NCI-H2171 treated with DMSO at 0.1 percent for 48 hours (cell line): ENCODE results near the gene ACTR1A.
"Not testable (repeated sequence)": the region's sequence is repeated elsewhere in the genome, so short reads cannot be mapped to it uniquely, and the experiment has no call there.

Source experiments
- DNase-seq: peaks from one replicate; lab custom pipeline; 2025; lab: John Stamatoyannopoulos, UW

The ACTR1A gene

DNA sequence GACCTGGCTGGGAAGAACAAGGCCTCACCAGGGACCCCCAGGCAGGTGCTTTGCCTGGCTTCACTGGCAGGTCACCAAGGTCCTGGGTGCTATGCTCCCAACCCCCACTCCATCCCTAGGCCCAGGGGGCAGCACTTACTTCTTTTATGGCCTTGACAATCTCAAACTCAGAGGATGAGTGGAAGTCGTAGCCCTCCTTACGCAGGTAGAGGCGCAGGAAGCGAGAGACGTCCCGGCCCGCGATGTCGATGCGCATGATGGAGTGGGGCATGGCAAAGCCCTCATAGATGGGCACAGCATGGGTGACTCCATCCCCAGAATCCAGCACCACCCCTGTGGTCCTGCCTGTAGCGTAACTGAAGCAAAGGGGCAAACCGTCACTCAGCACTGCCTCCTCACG lies 18.5 kb downstream of the ACTR1A start:
- no peak for DNase-seq

DNA sequence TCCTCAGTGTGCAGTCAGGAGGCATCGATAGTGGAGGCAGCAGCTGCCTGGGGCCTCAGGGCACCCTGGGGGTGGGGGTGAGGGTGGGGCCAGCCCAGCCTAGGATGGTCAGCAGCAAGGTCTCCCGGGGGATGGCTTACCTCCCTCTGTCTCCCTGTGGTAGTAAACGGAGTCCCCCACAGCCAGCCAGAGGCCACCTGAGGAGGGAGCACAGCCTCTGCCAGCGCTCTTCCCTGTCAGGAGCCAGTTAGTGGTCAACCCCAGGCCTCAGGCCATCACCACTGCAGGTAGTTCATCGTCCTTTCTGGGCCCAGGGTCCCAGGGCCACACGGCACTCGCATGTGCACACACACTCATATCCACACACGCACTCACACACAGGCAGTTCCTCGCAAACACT lies 22.1 kb downstream of the ACTR1A start:
- DNase-seq, result no peak

DNA sequence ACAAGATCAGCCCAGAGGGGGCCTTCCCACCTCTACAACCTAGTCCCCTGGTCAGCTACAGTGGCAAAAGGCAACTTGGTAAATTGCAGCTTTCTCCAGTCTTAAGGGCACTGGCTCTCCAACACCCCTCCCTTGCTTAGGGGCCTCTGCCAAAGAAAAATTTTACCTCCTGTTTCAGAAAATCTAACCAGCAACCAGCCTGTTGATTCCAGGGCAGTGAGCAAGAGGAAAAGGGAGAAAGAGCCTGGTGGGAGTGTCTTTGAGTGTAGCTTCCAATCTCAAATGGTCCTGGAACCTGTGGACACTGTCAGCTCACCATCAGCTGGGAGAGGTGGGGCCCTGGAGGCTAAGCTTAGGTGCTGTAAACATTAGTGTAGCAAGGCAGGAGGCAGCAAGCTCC lies 22.9 kb downstream of the ACTR1A start:
- DNase-seq, result no peak

DNA sequence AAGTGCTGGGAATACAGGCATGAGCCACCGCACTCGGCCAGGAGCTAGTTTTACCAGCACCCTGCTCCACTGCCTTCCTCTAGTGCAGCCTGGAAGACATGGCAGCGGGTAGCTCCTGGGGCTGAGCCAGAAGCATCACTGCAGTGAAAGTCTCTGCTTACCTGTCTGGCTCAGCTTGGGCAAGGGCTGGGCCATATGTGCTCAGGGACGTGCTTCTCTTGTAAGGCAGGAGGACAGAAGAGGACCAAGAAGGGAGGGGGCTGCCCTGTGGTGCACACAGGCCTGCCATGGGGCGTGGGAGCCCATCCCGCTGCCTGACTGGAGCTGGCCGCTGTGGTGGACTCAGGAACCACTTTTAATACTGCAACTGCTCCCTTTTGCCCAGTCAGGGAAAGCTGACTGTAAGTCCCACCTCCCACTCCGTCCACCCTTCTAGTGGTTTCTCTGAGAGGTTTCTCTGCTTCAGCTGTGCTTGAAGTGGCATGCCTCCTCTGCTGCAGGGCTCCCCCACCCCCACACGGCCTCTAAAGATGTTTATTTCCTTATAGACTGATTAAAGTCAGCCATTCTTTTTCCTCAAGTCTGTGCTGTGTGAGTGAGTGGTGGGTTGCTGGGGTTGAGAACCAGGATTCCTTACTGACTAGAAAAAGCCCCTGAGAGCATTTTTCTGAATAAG lies 25.9 kb downstream of the ACTR1A start:
- no peak for DNase-seq

DNA sequence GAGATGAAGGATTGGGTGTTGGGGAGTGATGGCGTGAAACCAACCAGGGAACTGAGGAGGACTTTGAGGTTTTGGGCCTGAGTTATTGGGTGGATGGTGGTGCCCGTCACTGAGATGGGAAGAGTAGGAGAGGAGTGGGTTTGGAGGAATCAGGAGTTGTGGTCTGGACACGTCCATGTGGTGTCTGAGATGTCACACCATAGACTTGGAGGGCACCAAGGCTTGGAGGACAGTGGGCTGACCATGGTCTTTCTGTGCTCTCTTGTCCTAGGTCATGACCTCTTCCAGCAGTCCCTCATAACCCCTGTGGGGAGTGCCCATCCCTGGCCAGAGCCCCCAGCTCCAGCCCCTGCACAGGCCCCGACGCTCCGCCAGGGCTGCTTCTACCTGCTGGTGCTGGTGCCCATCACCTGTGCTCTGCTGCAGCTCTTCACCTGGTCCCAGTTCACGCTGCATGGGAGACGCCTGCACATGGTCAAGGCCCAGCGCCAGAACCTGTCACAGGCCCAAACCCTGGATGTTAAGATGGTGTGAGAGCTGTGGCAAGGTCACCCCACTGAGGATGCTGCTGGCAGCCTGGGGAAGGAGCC lies 27.0 kb downstream of the ACTR1A start:
- DNase-seq, result no peak

DNA sequence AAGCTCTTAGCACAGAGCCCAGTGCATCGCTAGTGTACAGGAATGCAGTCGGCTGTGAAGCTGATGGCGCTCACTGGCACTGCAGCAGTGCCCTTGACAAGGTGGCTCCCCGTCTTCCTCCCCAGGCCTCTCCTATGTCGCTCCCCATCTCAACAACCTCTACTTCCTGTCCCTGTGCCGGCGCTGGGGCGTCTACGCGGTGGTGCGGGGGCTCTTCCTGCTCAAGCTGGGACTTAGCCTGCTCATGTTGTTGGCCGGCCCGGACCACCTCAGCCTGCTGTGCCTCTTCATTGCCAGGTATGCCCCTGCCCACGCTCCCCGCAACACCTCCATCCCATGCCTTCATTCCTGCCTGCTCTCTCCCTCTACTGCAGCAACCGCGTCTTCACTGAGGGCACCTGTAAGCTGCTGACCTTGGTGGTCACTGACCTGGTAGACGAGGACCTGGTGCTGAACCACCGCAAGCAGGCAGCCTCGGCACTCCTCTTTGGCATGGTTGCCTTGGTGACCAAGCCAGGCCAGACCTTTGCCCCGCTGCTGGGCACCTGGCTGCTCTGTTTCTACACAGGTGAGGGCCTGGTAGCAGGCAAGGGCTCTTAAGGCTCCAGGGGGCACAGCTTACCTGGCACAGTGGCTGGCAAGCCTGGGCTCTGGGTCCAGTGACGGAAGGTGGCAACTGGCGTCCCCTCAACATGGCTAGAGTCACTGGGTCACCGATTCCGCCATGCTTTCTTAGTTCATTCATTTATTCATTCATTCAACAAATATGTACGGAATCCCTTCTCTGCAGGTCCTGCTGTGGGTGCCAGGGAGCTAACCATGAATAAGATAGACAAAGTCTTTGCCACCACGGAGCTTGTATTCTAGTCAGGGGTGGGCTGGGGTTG lies 28.8 kb downstream of the ACTR1A start:
- no peak for DNase-seq

DNA sequence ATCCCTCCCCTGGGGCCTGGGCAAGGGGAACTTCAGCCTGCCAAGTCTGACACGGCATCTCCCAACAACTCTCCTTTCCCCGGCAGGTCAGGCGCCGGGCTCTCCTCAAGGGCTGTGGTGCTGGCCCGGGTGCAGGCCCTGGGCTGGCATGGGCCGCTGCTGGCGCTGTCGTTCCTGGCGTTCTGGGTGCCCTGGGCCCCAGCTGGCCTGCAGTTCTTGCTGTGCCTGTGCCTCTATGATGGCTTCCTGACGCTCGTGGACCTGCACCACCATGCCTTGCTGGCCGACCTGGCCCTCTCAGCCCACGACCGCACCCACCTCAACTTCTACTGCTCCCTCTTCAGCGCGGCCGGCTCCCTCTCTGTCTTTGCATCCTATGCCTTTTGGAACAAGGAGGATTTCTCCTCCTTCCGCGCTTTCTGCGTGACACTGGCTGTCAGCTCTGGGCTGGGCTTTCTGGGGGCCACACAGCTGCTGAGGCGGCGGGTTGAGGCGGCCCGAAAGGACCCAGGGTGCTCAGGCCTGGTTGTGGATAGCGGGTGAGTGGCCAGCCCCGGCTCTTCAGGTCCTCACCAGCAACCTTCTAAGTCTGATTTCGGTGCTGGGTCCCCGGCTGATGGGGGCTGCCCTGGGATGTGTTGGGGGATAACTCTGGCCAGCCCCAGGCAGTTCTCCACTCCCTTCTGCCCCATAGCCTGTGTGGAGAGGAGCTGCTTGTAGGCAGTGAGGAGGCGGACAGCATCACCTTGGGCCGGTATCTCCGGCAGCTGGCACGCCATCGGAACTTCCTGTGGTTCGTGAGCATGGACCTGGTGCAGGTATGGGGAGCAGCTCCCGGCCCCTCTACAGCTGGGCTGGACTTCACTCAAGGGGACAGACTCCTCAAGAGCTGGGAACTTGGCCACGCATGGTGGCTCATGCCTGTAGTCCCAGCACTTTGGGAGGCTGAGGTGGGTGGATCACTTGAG lies 31.6 kb downstream of the ACTR1A start:
- no peak for DNase-seq

DNA sequence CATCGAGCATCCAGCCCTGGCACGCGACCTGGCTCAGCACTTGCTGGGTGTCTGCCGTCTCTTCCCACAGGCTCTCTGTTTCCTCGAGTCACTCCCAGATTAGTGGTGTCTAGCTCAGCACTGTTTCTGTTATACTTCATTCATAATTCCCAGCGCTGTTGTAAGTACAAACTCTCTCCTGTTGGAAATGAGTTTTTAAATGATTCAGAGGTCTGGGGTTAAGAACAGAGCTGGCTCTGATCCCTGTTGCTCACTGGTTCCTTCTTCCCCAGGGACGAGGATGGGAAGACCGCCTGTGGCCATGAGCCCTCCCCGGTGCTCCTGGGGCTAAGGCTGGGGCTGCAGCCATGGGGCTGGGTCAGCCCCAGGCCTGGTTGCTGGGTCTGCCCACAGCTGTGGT lies 33.8 kb downstream of the ACTR1A start:
- DNase-seq, result no peak

DNA sequence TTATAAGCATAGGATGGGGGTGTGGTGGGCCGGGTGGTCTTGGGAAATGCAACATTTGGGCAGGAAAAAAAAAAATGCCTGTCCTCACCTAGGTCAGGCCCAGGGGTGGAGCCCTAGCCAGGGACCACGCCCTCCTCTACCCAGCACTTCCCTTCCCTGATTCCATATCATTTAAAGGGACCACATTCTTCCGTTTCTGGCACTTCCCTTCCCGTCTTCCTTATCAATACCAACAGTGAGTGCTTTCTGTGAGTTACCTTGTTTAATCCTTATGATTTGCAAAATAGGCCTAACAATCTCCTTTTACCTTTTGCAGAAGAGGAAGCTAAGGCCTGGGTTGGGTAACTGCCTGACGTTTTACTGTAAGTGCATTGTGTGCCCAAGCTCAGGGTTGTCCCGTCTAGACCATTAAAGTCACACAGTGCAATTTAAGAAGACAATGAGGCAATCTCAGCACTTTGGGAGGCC lies 34.5 kb downstream of the ACTR1A start:
- no peak for DNase-seq

DNA sequence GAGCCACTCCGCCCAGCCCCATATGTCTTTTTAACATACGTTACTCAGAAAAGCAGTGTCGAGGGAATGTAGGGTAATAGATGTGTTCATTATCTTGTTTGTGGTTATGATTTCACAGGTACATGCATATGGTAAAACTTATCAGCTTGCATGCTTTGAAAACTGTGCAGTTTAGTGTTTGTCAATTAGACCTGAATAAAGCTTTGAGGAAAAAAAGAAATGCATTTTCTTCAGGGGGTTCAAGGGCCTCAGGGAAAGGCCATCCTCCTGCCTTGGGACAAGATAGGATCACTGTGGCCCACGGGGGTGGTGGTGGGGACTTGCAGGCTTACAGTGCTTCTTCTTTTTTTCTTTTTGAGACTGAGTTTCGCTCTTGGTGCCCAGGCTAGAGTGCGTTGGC lies 35.2 kb downstream of the ACTR1A start:
- DNase-seq, result no peak

DNA sequence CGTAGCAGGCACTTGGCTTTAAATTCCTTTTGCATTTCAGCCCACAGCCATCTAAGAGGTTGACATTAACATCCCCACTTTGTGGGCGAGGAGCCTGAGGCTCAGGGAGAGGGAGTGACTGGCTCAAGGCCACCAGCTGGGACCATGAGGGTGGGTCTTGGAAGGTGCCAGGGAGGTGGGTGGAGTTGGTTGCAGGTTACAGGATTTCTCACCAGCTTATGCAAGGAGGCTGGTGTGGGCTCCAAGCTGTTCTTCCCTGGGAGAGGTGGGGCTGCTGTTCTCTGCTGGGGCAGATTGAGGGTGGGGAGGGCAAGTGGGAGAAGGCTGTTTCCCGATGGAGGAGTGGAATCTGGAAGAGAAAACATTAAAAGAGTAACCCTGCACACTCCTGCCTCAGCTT lies 37.0 kb downstream of the ACTR1A start:
- DNase-seq, result no peak

DNA sequence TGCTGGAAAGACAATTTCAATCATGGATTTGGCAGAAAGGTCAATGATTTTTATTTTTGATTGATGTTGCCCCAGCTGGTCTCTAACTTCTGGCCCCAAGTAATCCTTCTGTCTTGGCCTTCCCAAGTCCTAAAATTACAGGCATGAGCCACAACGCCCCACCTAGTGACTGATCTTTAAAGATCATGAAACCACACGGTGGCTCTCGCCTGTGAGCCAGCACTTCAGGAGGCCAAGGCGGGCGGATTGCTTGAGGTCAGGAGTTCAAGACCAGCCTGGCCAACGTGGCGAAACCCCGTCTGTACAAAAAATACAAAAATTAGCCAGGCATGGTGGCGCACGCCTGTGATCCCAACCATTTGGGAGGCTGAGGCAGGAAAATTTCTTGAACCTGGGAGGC lies 38.5 kb downstream of the ACTR1A start:
- no peak for DNase-seq

DNA sequence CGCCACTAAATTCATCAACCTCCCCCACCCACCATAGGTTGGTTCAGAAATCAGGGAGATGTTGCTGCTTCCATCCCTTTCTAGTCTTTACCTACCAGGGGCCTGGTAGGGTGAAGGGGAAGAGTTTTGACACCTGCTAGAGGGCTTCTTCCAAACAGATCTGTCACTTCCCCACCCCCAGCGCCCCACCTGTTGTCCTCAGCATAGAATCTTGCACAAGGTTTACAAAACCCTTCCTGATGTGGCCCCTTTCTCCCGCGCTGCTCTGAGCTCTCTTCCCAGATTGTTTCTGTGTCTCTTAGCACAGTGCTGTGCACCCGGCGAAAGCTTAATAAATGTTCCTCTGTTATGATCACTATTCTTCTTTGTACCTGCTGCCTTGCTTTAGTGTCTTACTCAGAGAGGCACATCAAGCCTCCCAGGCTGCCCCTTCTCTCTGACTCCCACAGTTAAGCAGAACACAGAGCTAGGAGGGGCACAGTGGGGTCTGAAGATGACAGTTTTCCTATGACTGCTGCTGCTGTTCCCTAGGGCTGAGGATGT lies 39.9 kb downstream of the ACTR1A start:
- peak; percentile 54 for DNase-seq

DNA sequence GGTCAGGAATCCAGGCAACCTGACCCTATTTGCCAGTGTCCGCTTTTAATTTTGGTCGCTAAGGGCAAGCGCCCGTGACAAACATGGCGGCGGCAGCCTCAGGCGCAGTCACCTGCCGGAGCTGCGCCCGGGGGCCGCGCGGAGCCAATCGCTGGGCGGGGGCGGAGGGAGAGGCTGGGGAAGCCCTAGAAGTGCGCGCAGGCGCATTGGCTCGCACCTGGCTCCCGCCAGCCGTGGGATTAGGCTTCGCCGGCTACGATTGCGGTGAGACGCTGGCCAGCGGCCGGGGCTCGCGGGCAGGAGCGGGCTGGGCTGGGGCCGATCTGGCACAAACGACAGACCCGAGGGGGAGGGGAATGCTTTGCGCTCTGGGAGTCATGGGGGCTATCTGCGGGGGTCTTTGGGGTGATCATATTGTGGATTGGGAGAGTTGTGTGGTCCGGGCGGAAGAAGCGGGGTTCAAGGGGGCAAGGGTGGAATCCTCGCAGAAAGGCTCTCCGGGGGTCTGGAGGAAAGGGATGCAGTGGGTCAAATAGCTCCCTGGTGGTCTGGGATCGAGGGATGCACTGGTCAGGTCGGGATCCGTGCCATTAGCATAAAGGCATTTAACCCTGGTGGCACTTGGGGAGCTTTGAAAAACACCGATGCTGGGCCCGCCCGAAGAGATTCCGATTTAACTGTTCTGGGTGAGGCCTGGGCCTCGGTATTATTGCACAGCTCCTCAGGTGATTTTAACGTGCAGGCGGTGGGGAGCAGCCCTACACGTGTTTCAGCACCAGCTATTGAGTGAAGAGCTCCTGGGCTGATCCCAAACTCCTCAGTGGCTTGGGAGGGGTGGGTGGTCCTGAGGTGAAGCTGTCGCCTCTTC lies 41.1 kb downstream of the ACTR1A start:
- peak; percentile 84 for DNase-seq

DNA sequence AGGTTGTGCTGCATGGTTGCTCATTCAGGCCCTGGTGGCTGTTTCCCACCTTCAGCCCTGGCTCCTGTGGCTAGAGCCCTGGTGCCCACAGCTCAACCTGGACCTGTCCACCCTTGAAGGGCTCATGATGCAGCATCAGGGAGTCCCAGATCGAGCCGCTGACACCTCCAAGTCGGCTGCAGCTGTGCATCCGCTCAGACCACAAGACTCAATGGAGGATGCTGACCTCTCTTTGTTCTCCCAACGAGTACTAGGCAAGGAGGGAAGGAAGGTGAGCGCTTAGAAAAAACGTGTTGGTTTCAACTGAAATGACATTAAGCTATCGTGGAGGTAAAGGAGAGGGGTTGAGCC lies 41.7 kb downstream of the ACTR1A start:
- peak; percentile 81 for DNase-seq

DNA sequence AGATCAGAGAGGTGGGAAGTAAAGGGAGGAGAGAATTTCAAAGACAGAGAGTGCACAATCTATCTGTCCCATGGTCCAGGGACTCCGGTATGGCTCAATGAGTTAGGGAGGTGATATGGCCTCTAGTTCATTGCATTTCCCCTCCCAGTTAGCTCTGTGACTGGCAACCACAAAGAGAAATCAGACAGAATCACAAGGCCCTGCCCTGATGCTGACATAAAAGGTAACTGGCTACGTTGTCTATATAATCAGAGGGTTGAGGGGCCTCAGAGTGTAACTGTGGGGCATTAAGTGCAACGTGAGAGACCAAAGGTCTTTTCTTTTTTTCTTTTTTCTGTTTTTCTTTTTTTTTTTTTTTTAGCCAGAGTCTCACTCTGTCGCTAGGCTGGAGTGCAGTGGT lies 43.9 kb downstream of the ACTR1A start:
- no peak for DNase-seq

DNA sequence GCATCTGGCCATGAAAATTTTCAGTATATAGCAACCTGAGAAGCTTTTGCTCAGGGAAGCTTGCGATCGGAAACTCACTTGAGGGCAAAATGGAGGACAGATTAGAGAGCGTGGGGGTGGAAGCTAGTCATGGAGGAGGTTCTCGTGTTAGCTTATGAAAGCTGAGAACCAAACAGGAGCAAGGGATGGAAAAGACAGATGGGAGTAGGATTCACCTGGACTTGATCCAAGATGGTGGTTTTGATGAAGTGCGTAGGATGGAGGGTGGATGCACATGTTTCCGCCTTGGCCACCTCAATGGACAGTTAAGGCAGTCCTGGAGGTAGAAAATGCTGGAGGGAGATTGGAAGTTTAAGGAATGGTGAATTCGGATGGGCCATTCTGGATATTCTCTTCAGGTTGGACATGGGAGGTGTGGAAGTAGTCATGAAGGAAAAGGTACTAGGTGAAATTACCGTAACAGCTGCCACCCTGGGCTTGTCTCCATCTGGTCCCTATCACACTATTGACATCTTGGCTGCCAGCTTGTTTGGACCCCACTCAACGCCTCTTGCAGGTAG lies 44.8 kb downstream of the ACTR1A start:
- DNase-seq, result peak; percentile 96

DNA sequence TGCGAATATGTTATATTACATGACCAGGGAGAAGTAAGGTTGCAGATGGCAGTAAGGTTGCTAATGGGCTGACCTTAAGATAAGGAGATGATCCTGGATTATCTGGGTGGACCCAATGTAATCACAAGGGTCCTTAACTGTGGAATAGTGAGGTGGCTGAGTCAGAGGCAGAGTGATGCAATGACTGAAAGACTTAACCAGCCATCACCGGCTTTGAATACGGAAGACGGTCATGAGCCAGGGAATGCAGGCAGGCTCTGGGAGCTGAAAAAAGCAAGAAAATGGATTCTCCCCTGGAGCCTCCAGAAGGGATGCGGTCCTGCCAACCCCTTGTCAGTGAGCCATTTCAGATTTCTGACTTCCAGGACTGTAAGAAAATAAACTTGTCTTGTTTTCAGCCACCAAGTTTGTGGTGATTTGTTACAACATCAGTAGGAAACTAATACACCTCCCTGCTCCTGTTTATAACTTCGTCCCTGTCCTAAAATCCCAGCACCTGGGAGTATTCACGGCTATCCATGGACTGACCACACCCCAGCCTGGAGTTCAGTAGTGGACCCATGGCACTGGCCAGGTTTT lies 46.5 kb downstream of the ACTR1A start:
- no peak for DNase-seq

DNA sequence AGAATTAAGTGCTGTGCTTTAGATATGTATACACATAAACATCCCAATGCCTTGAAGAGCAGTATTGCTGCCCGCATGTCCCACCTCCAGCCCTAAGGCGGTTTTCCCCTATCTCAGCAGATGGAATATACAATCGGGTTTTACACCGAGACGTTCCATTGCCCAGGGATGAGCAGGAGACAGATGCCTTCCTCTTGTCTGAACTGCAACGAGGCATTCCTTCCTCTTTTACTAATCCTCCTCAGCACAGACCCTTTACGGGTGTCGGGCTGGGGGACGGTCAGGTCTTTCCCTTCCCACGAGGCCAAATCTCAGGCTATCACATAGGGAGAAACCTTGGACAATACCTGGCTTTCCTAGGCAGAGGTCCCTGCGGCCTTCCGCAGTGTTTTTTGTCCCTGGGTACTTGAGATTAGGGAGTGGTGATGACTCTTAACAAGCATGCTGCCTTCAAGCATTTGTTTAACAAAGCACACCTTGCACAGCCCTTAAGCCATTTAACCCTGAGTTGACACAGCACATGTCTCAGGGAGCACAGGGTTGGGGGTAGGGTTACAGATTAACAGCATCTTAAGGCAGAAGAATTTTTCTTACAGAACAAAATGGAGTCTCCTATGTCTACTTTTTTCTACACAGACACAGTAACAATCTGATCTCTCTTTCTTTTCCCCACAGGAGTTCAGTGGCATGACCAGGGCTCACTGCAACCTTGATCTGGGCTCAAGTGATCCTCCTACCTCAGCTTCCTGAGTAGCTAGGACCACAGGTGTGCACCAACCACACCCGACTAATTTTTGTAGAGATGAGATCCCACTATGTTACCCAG lies 47.6 kb downstream of the ACTR1A start:
- DNase-seq, result not testable (repeated sequence)
